Upper lobe of left lung (tissue), 4 donors: Measurements from ENCODE around the gene MFRP.

Experiments
- EP300 ChIP-seq, 4 donors: sonication (generic); formaldehyde crosslinking; IDR thresholded peaks; one replicate each; pipeline ENCODE4 v1.5.1; 2017; ENCODE audit warnings: antibody characterized with exemption in 4 of 4, control low read depth in 2 of 4
- POLR2A ChIP-seq, 4 donors: fragments of 450-650 bp; IDR thresholded peaks; one replicate each; pipeline ENCODE4 v1.5.1; 2016 to 2017; ENCODE audit warnings: antibody characterized with exemption in 4 of 4, mild to moderate bottlenecking in 2 of 4
- POLR2AphosphoS5 ChIP-seq, 2 donors: sonication (generic); formaldehyde crosslinking; IDR thresholded peaks; one replicate each; pipeline ENCODE4 v1.5.1; 2017; ENCODE audit warnings: antibody characterized with exemption in 2 of 2
- TF ChIP-seq, protein P1 (sequence below), 6 experiments: fragments of 450-650 bp in 4 of 6; fragments of 200-600 bp in 2 of 6; sonication (generic) in 2 of 6; IDR thresholded peaks; one replicate each; pipeline ENCODE4 v1.5.1; 2016 to 2019; ENCODE audit warnings: antibody characterized with exemption in 6 of 6

GRCh38 chr11:119373059-119373920, 26.8 kb upstream of the MFRP start:
- TF ChIP-seq, protein P1, sequence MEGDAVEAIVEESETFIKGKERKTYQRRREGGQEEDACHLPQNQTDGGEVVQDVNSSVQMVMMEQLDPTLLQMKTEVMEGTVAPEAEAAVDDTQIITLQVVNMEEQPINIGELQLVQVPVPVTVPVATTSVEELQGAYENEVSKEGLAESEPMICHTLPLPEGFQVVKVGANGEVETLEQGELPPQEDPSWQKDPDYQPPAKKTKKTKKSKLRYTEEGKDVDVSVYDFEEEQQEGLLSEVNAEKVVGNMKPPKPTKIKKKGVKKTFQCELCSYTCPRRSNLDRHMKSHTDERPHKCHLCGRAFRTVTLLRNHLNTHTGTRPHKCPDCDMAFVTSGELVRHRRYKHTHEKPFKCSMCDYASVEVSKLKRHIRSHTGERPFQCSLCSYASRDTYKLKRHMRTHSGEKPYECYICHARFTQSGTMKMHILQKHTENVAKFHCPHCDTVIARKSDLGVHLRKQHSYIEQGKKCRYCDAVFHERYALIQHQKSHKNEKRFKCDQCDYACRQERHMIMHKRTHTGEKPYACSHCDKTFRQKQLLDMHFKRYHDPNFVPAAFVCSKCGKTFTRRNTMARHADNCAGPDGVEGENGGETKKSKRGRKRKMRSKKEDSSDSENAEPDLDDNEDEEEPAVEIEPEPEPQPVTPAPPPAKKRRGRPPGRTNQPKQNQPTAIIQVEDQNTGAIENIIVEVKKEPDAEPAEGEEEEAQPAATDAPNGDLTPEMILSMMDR (IDR thresholded peaks at IDR 0.05): no peak
- TF ChIP-seq EP300 (IDR thresholded peaks at IDR 0.05): no peak
- no peak for TF ChIP-seq POLR2A (IDR thresholded peaks at IDR 0.05)
- TF ChIP-seq POLR2AphosphoS5 (IDR thresholded peaks at IDR 0.05): no peak
